Measurements from ENCODE around the gene DSCAML1. TPM values are rescaled to one million over a fixed set of nuclear protein-coding genes. Genes with fewer than 3 reads are reported as not detected.

Gene DSCAML1
- total and polyA plus RNA-seq, 2 of the 8 experiments (the other 6 are each of a cell fraction or from before 2014, with no cell fraction given), result 0.19 to 0.24 TPM

- ChIA-PET CTCF (ENCODE audit: partially characterized antibody) (interaction anchor here (1.0 to 1.3 kb wide), 6 partner anchors 8 to 233 kb away, joined by 3 to 7 read pairs (median 3); no protein-coding TSS in a partner anchor), POLR2A (ENCODE audit: partially characterized antibody) (interaction anchor here (0.5 to 1.1 kb wide), 2 partner anchors 21 to 74 kb away, joined by 3 to 4 read pairs; no protein-coding TSS in a partner anchor)
- H3K4me1 ChIP-seq (replicated peaks in 1 of 4; ENCODE audit: control insufficient read depth in 3 of 4, insufficient read depth in 4 of 4, low read length in 3 of 4), result peaks cover 0 to 10% (median 6%) of the 10 kb centered on the region in 4 experiments; a peak in 5 of 7 replicates
Measured at GRCh38 chr11:117658809-117659208, 138.2 kb downstream of the DSCAML1 start.

More at GRCh38 chr11:117658809-117659208, 138.2 kb downstream of the DSCAML1 start:
- H3K4me2 ChIP-seq (ENCODE audit: insufficient read depth in 1 of 2, low read depth in 2 of 2, low read length in 2 of 2), result no peak overlapping the region
- no peaks in the 10 kb centered on the region for H3K36me3 ChIP-seq (ENCODE audit: control insufficient read depth in 2 of 4, insufficient read depth in 4 of 4, low read length in 3 of 4)
- no peak overlapping the region for H3K4me3 ChIP-seq (ENCODE audit: extremely low read depth in 1 of 4, insufficient read depth in 2 of 4, low read depth in 3 of 4, low read length in 4 of 4)
- no peak overlapping the region for H3K4ac ChIP-seq (replicated peaks; ENCODE audit: insufficient read length, low read depth, low read length)
- 72% methylated on average over 3 of the region's 3 CpGs; no CpG with 5 or more reads in 1 of the 2 experiments for whole genome bisulfite sequencing, 2 experiments (ENCODE audit: extremely low coverage in 1 of 2, insufficient coverage in 1 of 2, insufficient read length in 1 of 2, insufficient replicate concordance in 2 of 2, low coverage in 1 of 2, low lambda C conversion rate in 2 of 2, missing lambda C conversion rate in 1 of 2)
- DNase-seq (ENCODE audit: low read depth in 1 of 2, low spot score in 2 of 2), result no peak
- no peak overlapping the region for H3K56ac ChIP-seq (replicated peaks; ENCODE audit: insufficient read length, low read depth, low read length)
- no peak overlapping the region for H2AFZ ChIP-seq (ENCODE audit: low read length)
- H3K9me3 ChIP-seq (ENCODE audit: insufficient read depth in 2 of 2, low read depth in 1 of 2, low read length in 1 of 2), result no peaks in the 10 kb centered on the region
- H3K79me2 ChIP-seq (ENCODE audit: control insufficient read depth in 1 of 2, insufficient read depth in 2 of 2, low read length in 2 of 2), result no peaks in the 10 kb centered on the region
- H3K23ac ChIP-seq (ENCODE audit: insufficient read length), result no peak overlapping the region
- no peak for FAIRE-seq
- H2AK5ac ChIP-seq (ENCODE audit: low read depth, low read length), result no peak overlapping the region
- H2BK12ac ChIP-seq (ENCODE audit: low read depth, low read length), result no peak overlapping the region
- no peak overlapping the region for H3K14ac ChIP-seq (ENCODE audit: insufficient read length)
- TF ChIP-seq NRF1 (IDR thresholded peaks at IDR 0.05; ENCODE audit: low read depth, low read length), result no peak
- no peak overlapping the region for H2BK5ac ChIP-seq (ENCODE audit: low read depth, low read length)
- no peak overlapping the region for H4K91ac ChIP-seq (replicated peaks; ENCODE audit: insufficient read length, low read length)
- H2BK20ac ChIP-seq (ENCODE audit: low read length), result no peak overlapping the region
- H2BK120ac ChIP-seq (replicated peaks; ENCODE audit: low read depth, low read length), result no peak overlapping the region
- H3K23me2 ChIP-seq (ENCODE audit: low read depth, low read length), result no peaks in the 10 kb centered on the region
- H3K18ac ChIP-seq (ENCODE audit: extremely low read depth, low read length), result no peak overlapping the region
- no peak overlapping the region for H4K5ac ChIP-seq (ENCODE audit: insufficient read length, low read depth, low read length)
- H4K8ac ChIP-seq (ENCODE audit: extremely low read depth, insufficient read depth, low read length), result no peak overlapping the region
- peaks cover 0 to 1% of the 10 kb centered on the region in 2 experiments for H4K20me1 ChIP-seq (replicated peaks in 1 of 2; ENCODE audit: control insufficient read depth in 1 of 2, insufficient read depth in 2 of 2, low read length in 2 of 2)
- H3K9ac ChIP-seq (replicated peaks in 1 of 4; ENCODE audit: extremely low read depth in 1 of 4, low read depth in 3 of 4, low read length in 3 of 4), result no peak overlapping the region
- peak overlapping the region; percentile 41; the same call in 1 of the 2 replicates for H2BK15ac ChIP-seq (ENCODE audit: low read length)
- H3K79me1 ChIP-seq (ENCODE audit: low read depth, low read length), result no peaks in the 10 kb centered on the region
- no peak overlapping the region for H3K27ac ChIP-seq (ENCODE audit: low read depth, low read length)
- H3K27me3 ChIP-seq (replicated peaks in 1 of 4; ENCODE audit: control insufficient read depth in 3 of 4, extremely low read depth in 1 of 4, insufficient read depth in 3 of 4, low read length in 3 of 4), result no peaks in the 10 kb centered on the region

Measured in H1 (cell line).